Skeletal muscle cell (primary cell): ENCODE measurements around the gene LIN7A.

Experiments used
- DNase-seq: peaks from one replicate; pipeline ENCODE4 v3.0.0-alpha.2; 2010; ENCODE audit warnings: low read depth
- H3K4me3 ChIP-seq: 2 replicates; pipeline ENCODE4 v1.5.1; 2011; ENCODE audit warnings: low read depth, mild to moderate bottlenecking, control low read depth, low read length, moderate library complexity

The LIN7A gene

GRCh38 chr12:80776706-80777105 is 161.0 kb downstream of the LIN7A start:
- DNase-seq = no peak
- no peak overlapping the region for H3K4me3 ChIP-seq

GRCh38 chr12:80770958-80771357 is 166.8 kb downstream of the LIN7A start:
- no peak for DNase-seq
- H3K4me3 ChIP-seq = no peak overlapping the region

GRCh38 chr12:80769553-80770140 is 168.1 kb downstream of the LIN7A start:
- no peak for DNase-seq
- H3K4me3 ChIP-seq = no peak overlapping the region

GRCh38 chr12:80766897-80767296 is 170.8 kb downstream of the LIN7A start:
- no peak for DNase-seq
- no peak overlapping the region for H3K4me3 ChIP-seq

- H3K4me3 ChIP-seq = no peak overlapping the region
- DNase-seq = no peak
These were observed 171.5 kb downstream of the LIN7A start for GRCh38 chr12:80766210-80766609.

- DNase-seq = no peak
These were observed 173.9 kb downstream of the LIN7A start for GRCh38 chr12:80763874-80764273.

GRCh38 chr12:80761838-80762237 is 175.9 kb downstream of the LIN7A start:
- DNase-seq = no peak
- no peak overlapping the region for H3K4me3 ChIP-seq

More at GRCh38 chr12:80763874-80764273, 173.9 kb downstream of the LIN7A start:
- no peak overlapping the region for H3K4me3 ChIP-seq

GRCh38 chr12:80756875-80757274 is 180.9 kb downstream of the LIN7A start:
- no peak overlapping the region for H3K4me3 ChIP-seq
- DNase-seq = peak; percentile 24

- no peak overlapping the region for H3K4me3 ChIP-seq
- DNase-seq = no peak
These were observed 183.5 kb downstream of the LIN7A start for GRCh38 chr12:80754274-80754673.

GRCh38 chr12:80752464-80752863 is 185.3 kb downstream of the LIN7A start:
- DNase-seq = no peak
- H3K4me3 ChIP-seq = no peak overlapping the region

- DNase-seq = no peak
These were observed 188.3 kb downstream of the LIN7A start for GRCh38 chr12:80749456-80749855.

GRCh38 chr12:80747800-80748199 is 189.9 kb downstream of the LIN7A start:
- DNase-seq = no peak

More at GRCh38 chr12:80749456-80749855, 188.3 kb downstream of the LIN7A start:
- no peak overlapping the region for H3K4me3 ChIP-seq

GRCh38 chr12:80745851-80746505 is 191.8 kb downstream of the LIN7A start:
- no peak for DNase-seq
- no peak overlapping the region for H3K4me3 ChIP-seq

More at GRCh38 chr12:80747800-80748199, 189.9 kb downstream of the LIN7A start:
- H3K4me3 ChIP-seq = no peak overlapping the region
